HG03565 (cell line): Measurements from ENCODE around the gene CDON.

Experiments
- ATAC-seq: cut with Tn5 transposase; IDR thresholded peaks from one replicate; pipeline ENCODE4 v1.9.1; 2021; ENCODE audit warnings: mild to moderate bottlenecking, moderate library complexity; ENCODE audit not compliant: unreplicated experiment

CDON gene, protein sequence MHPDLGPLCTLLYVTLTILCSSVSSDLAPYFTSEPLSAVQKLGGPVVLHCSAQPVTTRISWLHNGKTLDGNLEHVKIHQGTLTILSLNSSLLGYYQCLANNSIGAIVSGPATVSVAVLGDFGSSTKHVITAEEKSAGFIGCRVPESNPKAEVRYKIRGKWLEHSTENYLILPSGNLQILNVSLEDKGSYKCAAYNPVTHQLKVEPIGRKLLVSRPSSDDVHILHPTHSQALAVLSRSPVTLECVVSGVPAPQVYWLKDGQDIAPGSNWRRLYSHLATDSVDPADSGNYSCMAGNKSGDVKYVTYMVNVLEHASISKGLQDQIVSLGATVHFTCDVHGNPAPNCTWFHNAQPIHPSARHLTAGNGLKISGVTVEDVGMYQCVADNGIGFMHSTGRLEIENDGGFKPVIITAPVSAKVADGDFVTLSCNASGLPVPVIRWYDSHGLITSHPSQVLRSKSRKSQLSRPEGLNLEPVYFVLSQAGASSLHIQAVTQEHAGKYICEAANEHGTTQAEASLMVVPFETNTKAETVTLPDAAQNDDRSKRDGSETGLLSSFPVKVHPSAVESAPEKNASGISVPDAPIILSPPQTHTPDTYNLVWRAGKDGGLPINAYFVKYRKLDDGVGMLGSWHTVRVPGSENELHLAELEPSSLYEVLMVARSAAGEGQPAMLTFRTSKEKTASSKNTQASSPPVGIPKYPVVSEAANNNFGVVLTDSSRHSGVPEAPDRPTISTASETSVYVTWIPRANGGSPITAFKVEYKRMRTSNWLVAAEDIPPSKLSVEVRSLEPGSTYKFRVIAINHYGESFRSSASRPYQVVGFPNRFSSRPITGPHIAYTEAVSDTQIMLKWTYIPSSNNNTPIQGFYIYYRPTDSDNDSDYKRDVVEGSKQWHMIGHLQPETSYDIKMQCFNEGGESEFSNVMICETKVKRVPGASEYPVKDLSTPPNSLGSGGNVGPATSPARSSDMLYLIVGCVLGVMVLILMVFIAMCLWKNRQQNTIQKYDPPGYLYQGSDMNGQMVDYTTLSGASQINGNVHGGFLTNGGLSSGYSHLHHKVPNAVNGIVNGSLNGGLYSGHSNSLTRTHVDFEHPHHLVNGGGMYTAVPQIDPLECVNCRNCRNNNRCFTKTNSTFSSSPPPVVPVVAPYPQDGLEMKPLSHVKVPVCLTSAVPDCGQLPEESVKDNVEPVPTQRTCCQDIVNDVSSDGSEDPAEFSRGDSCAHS (N-terminal part only)

DNA sequence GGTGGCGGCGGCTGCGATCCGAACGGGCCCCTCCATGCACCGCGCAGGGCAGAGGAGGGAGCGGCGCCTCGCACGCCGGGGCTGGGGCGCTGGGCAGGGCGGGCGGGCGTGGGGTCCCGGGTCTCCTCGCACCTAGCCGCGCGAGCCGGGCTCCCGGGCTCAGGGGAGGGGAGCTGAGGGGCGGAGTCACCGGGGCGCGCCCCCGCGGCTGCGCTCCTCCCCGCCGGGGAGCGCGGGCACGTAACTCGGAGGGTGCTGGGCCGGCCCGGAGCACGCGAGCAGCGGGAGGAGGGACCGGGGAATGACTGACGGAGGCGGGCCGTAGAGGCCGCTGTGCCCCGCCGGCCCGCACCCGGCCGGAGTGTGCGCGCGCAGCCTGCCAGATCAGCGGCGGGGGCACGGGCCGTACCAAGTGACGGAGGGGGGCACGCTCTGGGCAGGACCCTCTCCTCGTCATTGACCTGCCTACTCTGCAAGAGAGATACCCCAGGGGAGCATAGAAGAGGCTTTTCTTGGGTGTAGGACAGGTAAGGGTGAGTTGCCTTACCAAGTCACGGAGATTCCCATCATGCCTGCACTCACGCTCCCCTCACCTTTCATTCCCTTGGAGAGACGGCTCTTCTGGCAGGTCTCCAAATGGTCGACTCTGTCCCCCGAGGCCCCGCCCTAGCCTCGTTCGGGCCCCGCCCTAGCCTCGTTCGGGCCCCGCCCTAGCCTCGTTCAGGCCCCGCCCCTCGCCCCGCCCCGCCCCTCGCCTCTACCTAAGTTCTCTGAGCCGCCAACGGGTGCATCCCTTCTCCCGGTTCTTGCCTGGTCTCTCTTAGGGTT, at the start of gene CDON:
TSS of gene CDON (minus strand) at position 188 of the 828 bp plus-strand sequence. CDS start 39,390 bp downstream, outside the sequence.
- ATAC-seq = peak; percentile 96

DNA sequence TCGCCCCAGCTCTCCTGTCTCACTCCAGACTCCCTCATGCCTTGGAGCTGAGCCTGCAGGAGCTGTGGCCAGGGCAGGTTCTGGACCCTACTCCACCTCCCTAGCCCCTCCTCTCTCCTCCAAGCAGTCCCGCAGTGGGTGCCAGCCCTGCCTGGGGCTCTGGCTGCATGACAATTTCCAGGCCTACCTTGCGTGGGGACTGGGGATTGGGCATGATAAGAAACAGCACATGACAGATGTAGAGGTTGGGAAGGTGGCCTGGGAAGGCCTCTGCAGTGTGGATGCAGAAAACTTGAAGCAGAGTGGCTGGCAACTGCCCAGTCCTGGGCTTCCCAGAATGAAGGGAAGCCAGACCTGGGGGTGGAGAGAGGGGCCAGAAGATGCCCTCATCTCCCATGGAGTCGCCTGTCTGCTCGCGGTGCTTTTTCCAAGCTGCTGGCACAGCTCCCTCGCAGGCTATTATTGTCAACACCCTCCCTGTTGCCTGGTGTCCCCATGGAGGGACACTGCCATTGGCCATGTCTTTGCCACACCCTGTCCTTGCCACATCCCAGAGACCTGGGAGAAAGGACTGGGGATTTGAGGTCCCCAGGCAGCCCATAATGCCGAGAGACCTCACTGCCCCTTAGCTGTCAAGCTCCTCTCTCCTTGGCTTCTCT, 48.9 kb upstream of the CDON start:
- no peak for ATAC-seq

DNA sequence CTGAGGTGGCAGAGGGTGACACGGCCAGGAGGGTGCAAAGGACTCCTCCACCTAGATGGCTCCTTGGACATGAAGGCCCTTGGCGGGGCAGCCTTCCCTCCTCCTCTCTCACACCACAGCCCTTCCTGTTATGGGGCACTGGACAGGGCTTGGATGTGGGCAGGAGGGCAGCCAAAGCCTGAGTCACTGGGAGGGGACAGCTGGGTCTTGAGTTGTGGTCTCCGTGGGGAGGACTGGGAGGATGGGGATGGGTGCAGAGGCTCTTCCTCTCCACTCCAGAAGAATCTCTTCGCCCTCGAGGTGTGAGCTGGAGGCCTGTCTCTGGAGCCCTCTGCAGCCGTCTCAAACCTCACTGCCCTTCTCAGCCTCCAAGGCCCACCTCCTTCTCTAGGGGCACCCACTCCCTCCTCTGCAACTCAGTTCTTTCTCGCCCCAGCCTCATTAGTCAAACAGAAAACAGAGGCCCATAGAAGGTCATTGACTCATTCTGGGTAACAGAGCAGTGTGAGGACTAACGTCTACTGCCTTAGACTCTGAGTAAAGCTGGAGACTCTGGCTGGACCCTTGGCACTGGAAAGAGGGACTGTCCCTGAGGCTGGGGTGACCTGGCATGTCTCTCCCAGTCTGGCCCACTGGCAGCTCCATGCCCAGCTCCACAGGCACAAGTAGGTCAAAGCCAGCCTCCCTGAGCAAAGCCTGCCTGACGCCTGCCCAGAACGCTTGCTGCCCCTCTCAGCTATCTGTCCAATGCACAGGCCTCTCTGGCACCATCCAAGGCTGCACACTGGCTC, 47.5 kb upstream of the CDON start:
- ATAC-seq = no peak

DNA sequence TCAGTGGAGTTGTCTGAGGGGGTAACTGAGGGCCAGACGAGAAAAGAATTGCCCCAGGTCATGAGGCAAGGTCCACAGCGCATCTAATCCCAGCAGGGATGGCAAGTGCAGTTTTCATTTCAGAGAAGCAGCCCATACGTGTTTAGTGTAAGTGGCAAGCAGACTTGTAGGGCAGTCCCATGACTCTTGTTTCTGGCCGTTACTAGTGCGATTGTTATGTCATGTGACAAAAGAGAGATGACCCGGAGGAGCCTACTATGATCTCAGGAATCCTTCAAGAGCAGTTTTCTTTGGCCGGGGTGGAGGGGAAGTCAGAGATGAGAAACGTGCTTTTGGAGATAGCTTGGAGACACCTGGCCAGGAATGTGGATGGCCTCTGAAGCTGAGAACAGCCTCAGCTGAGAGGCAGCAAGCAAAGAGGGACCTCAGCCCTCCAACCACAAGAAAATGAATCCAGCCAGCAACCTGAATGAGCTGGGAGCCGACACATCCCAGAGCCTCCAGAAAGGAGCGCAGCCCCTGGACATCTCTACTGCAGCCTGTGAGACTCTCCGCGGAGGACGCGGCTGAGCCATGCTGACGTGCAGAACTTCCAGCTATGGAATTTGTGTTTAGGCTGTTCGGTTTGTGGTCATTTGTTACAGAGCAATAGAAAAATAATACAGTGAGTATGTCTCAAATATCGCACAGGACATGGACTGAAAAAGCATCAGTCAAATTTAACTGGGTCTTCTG, 44.1 kb upstream of the CDON start:
- no peak for ATAC-seq

DNA sequence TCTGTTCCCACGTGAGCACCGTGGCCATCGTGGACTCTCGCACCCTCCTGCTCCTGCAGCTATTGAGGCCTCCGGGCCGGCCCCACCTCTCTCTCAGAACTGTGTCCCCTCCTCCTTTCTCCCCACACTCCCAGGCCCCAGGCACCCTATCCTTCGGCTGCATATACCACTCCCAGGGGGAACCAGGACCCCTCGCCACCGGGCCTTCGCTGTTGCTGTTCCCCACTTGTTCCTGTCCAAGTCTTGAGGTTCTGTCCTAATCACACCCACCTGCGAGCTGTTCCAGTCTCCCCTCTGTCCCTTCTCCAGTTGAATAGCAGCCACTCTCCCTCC, 43.0 kb upstream of the CDON start:
- ATAC-seq = no peak

DNA sequence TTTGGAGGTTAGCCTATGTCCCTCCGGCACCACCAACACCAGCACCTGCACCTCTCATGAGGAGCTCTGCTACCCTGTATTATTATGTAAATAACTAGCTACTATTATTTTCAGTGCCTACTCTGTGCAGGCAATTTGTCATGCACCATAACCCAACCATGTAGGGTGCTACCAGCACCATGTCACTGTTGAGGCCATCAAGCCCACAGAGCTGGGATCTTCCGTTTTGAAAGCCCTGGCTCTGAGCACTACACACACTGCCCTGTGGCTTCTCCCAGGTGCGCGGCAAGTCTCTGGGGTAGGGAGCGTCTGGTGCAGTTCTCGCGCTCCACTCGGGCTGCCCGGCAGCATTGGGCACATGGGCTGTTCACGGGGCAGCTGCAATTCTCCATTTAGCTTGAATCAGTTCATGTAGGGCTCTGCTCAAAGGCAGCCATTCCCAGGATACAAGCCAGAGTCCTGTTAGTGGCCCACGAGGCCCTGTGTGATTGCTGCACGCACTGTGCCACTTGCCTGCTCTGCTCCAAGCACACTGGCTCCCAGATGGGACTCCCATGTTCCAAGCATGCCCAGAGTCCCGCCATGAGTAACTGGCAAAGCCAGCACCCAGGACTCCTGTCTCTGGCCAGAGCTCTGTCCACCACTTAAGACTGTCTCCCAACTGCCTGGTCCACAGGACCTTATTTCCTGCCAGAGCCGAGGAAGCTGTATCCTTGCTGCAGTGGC, 42.5 kb upstream of the CDON start:
- ATAC-seq = no peak

DNA sequence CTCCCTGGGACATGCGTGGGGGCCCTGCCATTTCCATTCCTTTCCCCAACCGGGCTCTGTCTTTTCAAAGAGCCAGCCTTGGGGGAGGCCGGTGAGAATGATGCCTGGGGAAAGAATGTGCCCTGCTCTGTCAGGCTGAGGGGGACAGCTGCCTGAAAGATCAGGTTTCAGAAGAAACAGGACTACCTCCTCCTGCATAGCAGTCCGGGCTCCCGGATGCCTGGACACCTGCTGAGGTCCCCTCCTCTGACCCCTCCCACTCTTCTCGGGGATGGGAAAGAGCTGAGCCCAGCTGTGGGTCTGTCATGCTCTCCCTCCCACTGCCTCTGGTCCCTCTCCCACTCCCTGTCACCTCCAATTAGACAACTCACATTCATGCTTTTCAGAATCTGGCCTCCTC, 41.8 kb upstream of the CDON start:
- ATAC-seq = no peak

DNA sequence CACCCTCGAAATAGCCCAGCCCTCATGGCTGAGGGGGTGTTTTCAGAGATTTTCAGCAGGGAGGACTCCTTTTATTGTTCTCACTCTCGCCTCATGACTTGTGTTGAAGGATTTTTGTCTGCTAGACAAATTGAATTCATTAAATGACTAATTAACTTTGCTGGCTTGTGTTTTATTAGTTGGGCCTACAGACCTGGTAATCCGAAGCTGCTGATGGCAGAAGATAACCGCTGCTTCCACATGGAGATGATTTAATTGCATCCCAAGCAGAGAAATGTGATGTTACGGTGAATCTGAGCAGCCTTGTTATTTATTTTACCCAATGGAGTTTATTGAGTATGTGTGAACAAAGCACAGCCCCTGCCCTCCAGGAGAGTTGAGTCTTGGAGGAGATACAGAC, 40.5 kb upstream of the CDON start:
- ATAC-seq = no peak

DNA sequence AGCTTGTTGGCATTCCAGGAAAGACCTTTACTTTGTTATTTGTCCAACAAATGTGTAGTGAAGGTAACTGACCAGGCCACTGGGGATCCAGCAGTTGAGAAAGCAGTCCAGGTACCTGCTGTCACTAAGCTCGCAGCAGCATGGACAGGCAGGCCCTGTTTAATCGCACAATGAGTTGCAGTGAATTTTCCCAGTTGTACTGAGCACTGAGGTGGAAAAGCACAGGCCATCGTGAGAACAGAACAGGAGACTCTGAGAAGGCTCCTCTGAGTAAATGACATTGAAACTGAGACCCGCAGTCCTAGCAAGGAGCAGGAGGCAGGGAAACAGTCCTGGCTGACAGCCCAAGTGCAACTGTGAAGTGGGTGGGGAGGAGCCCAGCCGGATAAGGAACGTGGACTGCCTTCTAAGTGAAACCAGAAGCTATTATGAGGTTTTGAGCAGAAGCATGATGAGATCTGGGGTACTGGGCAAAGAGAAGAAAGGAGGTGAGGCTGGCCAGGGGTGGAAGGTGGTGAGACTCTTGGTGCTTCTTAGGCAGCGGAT, 39.8 kb upstream of the CDON start:
- ATAC-seq = no peak

DNA sequence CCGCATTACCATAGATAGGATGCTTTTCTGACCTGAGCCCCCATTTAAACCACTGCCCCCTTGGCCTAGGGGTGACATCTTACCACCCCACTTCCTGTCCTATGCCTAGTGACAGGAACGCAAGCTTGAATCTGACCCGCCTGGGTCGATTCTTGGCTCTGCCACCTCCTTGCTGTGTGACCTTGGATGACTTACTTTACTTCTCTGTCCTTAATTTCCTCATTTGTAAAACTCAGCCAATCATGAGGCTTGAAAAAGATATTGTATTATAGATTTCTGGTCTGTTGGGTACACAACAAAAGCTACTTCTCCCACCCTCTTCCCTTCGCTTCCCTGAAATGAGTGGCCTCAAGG, 39.2 kb upstream of the CDON start:
- no peak for ATAC-seq

DNA sequence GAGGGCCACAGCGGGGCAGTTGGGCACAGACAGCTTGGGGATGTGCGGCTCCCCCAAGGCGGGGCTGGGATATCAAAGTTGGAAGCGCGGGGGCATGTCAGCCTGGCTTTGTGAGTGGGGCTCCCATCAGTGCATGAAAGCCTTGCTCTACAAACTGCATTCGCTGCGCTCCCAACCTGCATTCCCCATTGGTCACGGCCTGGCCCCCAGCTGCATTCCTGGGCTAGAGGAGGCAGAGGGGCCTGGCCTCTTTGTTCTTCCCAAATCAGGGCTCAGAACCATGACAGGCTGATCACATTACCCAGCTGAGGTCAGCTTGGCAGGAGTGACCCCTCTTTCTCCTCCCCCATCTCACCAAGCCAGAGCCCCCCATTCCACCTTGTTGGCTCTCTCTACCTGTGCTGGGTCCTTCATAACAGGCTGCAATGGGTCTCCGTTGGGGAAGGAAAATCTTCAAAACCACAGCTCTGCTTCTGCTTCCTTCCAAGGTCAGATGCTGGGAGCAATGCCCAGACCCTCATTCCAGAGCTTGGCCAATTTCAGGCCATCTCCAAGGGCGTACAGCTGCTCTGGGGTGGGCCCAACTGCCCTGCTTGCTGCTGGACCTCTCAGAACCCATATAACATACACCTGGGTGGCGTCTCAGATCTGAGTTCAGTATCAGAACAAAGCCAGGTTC, 38.7 kb upstream of the CDON start:
- no peak for ATAC-seq

DNA sequence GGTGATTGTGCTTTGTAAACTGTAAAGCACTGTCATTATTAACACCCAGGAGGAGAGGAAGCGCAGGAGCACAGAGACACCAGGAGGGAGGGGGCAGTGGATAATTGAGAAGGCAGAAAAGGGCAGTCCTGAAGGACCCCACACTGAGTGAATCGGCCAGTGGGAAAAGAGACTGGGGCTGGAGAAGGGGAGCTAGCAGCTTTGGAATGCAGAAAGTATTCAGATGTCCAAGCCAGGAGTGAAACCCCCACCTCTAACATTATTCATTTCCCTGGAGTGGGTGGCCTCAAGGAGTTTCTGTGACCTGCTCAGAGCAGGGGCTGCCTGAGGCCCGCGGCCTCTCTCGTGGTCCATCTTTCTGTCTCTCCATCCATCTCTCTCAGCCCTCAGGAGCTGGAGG, 38.0 kb upstream of the CDON start:
- no peak for ATAC-seq

DNA sequence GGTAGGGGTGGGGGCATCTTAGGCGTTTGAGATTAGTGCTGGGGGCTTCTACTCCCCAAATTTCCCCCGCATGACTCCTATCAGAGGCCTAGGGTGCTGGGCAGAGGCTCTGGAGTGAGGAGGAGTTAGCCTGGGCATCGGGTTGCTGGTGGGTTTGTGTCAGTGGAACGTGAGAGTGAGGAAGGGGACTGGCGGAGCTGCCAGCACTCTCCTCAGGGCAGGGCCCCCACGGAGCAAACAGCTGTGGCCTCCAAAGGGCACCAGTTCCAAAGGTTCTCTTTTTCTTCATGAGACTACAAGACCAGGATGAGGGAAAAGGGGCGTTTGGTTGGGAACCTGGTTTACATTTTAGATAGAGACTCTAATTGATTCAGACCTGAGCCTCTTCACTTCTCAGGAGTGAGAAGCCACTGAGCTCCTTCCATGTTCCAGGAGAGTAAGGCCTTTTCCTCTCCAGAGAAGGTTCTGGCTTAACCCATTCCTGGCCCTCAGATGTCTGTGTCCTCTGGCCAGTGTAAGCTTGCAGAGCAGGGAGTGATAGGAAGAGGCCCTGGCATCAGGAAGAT, 35.6 kb upstream of the CDON start:
- ATAC-seq = no peak

DNA sequence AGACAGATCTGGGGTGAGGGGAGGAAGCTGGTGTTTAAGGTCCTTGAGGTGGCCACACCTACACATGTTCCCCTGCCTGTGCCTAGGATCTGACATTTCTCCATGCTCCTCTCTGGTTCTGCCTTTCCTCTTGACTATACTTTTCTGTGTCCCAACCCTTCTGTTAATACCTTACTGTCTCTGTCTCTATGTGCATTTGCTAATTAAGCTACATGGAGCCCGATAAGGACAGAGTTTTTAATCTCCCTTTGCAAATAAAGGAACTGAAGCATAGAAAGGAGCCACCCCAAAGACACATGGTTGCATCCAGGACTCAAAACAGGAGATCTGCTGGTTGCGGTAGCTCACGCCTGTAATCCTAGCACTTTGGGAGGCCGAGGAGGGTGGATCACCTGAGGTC, 33.1 kb upstream of the CDON start:
- ATAC-seq = no peak

DNA sequence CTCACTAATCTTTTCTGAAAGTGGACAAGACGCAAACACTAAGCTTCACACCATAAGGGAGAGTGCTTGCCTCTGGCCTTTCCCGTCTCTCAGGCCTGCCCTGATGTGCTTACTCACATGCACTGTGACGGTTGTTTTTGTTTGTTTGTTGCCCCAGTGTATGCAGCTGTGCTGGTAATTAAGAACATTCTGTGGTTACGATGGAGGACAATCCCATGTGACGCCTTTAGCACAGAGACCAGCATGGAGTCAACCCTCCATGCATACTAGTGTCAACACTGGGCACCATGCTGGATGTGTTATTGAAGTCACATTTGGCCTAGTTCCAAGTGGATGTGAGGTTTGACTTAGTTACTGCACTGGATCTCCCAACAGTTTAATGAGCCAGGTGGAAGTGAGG, 27.8 kb upstream of the CDON start:
- ATAC-seq = no peak

DNA sequence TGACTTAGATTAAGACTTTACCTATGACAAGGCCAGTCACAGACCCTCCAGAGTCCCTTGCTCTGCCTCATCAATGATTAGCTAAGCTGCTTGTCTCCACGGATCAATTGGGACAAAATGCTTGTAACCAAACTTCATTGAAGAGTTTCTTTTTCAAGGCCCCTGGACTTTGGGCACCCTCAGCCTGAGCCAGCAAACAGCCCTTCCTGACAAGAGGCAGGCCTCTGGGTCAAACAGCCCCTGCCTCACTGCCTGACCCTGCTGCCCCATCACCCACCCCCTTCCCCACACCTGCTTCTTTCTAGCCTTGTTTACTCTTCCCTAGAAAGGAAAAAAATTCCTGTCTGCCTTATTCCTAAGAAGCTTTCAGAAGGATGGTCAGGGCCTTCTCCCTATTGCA, 26.3 kb upstream of the CDON start:
- ATAC-seq = no peak

DNA sequence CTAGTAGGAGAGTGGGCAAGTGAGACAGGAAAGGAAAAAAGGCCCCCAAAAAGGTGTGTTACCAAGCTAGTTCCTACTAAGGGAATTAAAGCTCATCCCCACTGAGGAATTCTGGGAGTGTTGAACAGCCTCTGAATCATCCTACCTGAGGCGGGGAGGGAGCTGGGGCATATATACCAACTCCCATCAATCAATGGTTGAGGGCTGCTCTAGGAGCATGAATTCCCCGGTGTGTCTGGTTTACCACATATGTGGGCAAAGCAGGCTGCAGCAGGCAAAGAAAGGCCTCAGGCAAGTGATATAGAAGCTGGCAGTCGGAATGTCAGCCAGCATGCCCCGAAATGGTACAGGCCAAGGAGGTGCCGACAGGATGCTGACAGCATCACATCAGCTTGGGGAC, 23.6 kb upstream of the CDON start:
- ATAC-seq = no peak
